Activated CD4-positive, alpha-beta memory T cell treated with anti-CD3 and anti-CD28 coated beads, Interleukin-2, amount 10 ng/mL, durations not matched to agents 7 days and 5 days (primary cell): ENCODE results near the gene KLK11. TPM values are rescaled to one million over a fixed set of nuclear protein-coding genes. Genes with fewer than 3 reads are reported as not detected.

ENCODE experiments used
- total RNA-seq, 2 experiments: library from RNA; stranded (reverse); gene quantifications; one replicate each; pipeline ENCODE4 v1.2.3, GENCODE V29; 2021

KLK11 gene
- total RNA-seq, 2 experiments from 2014 or later, result not detected

Other genes with a start within 250 kb of the KLK11 start
- gene ACP4, start 236.2 kb downstream of the KLK11 start, total RNA-seq, result not detected
- gene KLK1, start 202.8 kb downstream of the KLK11 start, total RNA-seq, result 1 to 10 TPM; 2.2 to 2.6 TPM
- gene KLK15, start 193.0 kb downstream of the KLK11 start, total RNA-seq, result not detected
- gene KLK3, start 171.7 kb downstream of the KLK11 start, total RNA-seq, result not detected
- under 1 TPM in 1 of 2 experiments, not detected in 1; 0.35 TPM for gene KLK2, start 153.2 kb downstream of the KLK11 start, total RNA-seq
- not detected for gene KLK4, start 115.2 kb downstream of the KLK11 start, total RNA-seq
- gene KLK5, start 73.6 kb downstream of the KLK11 start, total RNA-seq, result not detected
- gene KLK6, start 57.0 kb downstream of the KLK11 start, total RNA-seq, result not detected
- gene KLK7, start 42.7 kb downstream of the KLK11 start, total RNA-seq, result not detected
- gene KLK8, start 25.0 kb downstream of the KLK11 start, total RNA-seq, result not detected
- gene KLK10, start 6.9 kb downstream of the KLK11 start, total RNA-seq, result not detected
- gene KLK12, start 8.4 kb upstream of the KLK11 start, total RNA-seq, result not detected
- not detected for gene KLK13, start 38.5 kb upstream of the KLK11 start, total RNA-seq
- under 1 TPM in 1 of 2 experiments, not detected in 1; 0.20 TPM for gene KLK14, start 56.3 kb upstream of the KLK11 start, total RNA-seq
- 1 to 10 TPM; 9.0 to 9.4 TPM for gene CTU1, start 81.8 kb upstream of the KLK11 start, total RNA-seq
- gene SIGLEC9, start 98.3 kb upstream of the KLK11 start, total RNA-seq, result 1 to 10 TPM; 1.1 to 1.7 TPM
- not detected for gene SIGLEC7, start 115.7 kb upstream of the KLK11 start, total RNA-seq
- gene CD33, start 198.5 kb upstream of the KLK11 start, total RNA-seq, result 10 to 100 TPM; 21.1 to 23.7 TPM
- gene SIGLECL1, start 224.5 kb upstream of the KLK11 start, total RNA-seq, result under 1 TPM in 1 of 2 experiments, not detected in 1; 0.18 TPM